ENCODE measurements around the gene DNAJC18. TPM values are rescaled to one million over a fixed set of nuclear protein-coding genes. Genes with fewer than 3 reads are reported as not detected.

Gene DNAJC18
- total and polyA plus RNA-seq, 2 experiments from 2014 or later = 10.6 to 14.4 TPM

DNA sequence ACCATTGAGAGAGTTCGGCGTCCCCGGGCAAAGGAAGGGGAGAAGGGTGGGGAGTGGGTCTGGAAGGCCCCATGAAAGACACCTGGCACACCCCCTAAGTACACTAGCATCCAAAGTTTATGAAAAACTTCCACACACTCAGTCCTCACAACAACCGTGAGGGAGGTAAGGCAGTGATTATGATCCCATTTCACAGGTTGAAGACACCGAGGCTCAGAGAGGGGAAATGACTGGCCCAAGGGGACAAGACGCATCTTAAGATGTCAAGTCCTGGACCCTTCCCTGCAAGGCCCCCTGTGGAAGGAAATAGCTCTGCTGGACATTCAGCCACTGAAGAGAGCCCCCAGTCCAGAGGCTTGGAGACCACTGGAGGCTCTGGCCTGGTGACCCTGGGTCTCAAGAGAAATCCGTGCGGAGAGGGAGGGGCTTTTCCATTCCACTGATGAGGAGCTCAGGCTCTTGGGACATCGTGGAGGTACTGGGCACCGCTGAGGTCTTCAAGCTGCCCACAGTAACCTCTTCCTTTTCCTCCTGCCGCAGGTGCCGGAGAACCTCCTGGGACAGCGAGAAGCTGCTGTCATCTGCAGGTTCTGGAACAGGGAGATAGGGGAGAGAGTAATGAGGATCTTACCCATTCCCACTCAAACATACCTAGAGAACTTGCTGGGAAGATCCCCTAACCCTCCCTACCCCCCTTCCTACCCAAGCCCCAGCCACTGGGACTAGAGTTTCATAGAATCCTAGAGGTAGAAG lies 36.7 kb upstream of the DNAJC18 start:
- TF ChIP-seq EZH2 (IDR thresholded peaks at IDR 0.05; ENCODE audit: borderline replicate concordance) (no peak), CTCF (IDR thresholded peaks at IDR 0.05; ENCODE audit: poor library complexity) (no peak), EZH2phosphoT487 (IDR thresholded peaks at IDR 0.05; ENCODE audit: low read depth, severe bottlenecking, unreplicated experiment) (no peak)
- no peak overlapping the region for H3K27ac ChIP-seq

GRCh38 chr5:139474890-139475791 lies 35.8 kb upstream of the DNAJC18 start:
- Histone ChIP-seq H3K4me3 (no peak overlapping the region), H3K4me1 (ENCODE audit: insufficient read depth) (peaks cover 16% of the 10 kb centered on the region), H3K4me2 (no peak overlapping the region), H4K20me1 (ENCODE audit: insufficient read depth, poor library complexity, severe bottlenecking) (no peaks in the 10 kb centered on the region), H3K79me2 (no peaks in the 10 kb centered on the region), H3K9me3 (ENCODE audit: low read depth) (no peaks in the 10 kb centered on the region), H3K9me2 (replicated peaks; ENCODE audit: insufficient read depth) (no peaks in the 10 kb centered on the region), H3K27me3 (no peaks in the 10 kb centered on the region), H3K27ac (no peak overlapping the region), H2AFZ (no peak overlapping the region), H3K36me3 (replicated peaks; ENCODE audit: insufficient read depth, low read depth) (no peaks in the 10 kb centered on the region)
- no peak for TF ChIP-seq CTCF (IDR thresholded peaks at IDR 0.05; ENCODE audit: poor library complexity)
- no peak for TF ChIP-seq EZH2phosphoT487 (IDR thresholded peaks at IDR 0.05; ENCODE audit: low read depth, severe bottlenecking, unreplicated experiment)
- no peak for TF ChIP-seq EZH2 (IDR thresholded peaks at IDR 0.05; ENCODE audit: borderline replicate concordance)
- WGBS (ENCODE audit: low lambda C conversion rate, missing lambda C conversion rate) = 68% methylated on average over 13 of the region's 13 CpGs
- peak; percentile 55 for DNase-seq (ENCODE audit: low spot score)

More for the DNA sequence above, 36.7 kb upstream of the DNAJC18 start:
- Histone ChIP-seq H3K4me1 (ENCODE audit: insufficient read depth) (peaks cover 22% of the 10 kb centered on the region), H3K9me2 (replicated peaks; ENCODE audit: insufficient read depth) (no peaks in the 10 kb centered on the region), H3K79me2 (no peaks in the 10 kb centered on the region), H3K9me3 (ENCODE audit: low read depth) (no peaks in the 10 kb centered on the region), H3K4me2 (no peak overlapping the region), H3K36me3 (replicated peaks; ENCODE audit: insufficient read depth, low read depth) (no peaks in the 10 kb centered on the region), H4K20me1 (ENCODE audit: insufficient read depth, poor library complexity, severe bottlenecking) (no peaks in the 10 kb centered on the region), H2AFZ (no peak overlapping the region), H3K4me3 (no peak overlapping the region), H3K27me3 (no peaks in the 10 kb centered on the region)
- no peak for DNase-seq (ENCODE audit: low spot score)
- 94% methylated on average over 13 of the region's 13 CpGs for WGBS (ENCODE audit: low lambda C conversion rate, missing lambda C conversion rate)

GRCh38 chr5:139473565-139473964 lies 34.2 kb upstream of the DNAJC18 start:
- H3K4me2 ChIP-seq = no peak overlapping the region
- H3K27me3 ChIP-seq = no peaks in the 10 kb centered on the region
- H3K36me3 ChIP-seq (replicated peaks; ENCODE audit: insufficient read depth, low read depth) = no peaks in the 10 kb centered on the region
- no peak overlapping the region for H3K4me3 ChIP-seq
- peaks cover 16% of the 10 kb centered on the region for H3K4me1 ChIP-seq (ENCODE audit: insufficient read depth)
- peak overlapping the region; percentile 20 for H2AFZ ChIP-seq
- WGBS (ENCODE audit: low lambda C conversion rate, missing lambda C conversion rate) = 90% methylated on average over 2 of the region's 2 CpGs
- no peaks in the 10 kb centered on the region for H4K20me1 ChIP-seq (ENCODE audit: insufficient read depth, poor library complexity, severe bottlenecking)
- no peaks in the 10 kb centered on the region for H3K79me2 ChIP-seq
- no peaks in the 10 kb centered on the region for H3K9me3 ChIP-seq (ENCODE audit: low read depth)
- peak overlapping the region; percentile 13 for H3K27ac ChIP-seq
- TF ChIP-seq CTCF (IDR thresholded peaks at IDR 0.05; ENCODE audit: poor library complexity) = no peak
- H3K9me2 ChIP-seq (replicated peaks; ENCODE audit: insufficient read depth) = no peaks in the 10 kb centered on the region
- DNase-seq (ENCODE audit: low spot score) = no peak

Data from hepatocyte (in vitro differentiated cells).